Fibroblast of lung (primary cell): ENCODE data around the gene SSTR1. TPM values are rescaled to one million over a fixed set of nuclear protein-coding genes. Genes with fewer than 3 reads are reported as not detected.

Experiments
- DNase-seq, 2 donors: peaks; one replicate each; pipeline versions ENCODE4 v3.0.0 to v3.0.0-alpha.2; 2010; ENCODE audit warnings: low read depth in 2 of 2
- H2AFZ ChIP-seq: 2 replicates; pipeline ENCODE4 v1.5.1; 2012; ENCODE audit warnings: low read length, control low read depth, inconsistent platforms
- H3K27ac ChIP-seq: 2 replicates; pipeline ENCODE4 v1.5.1; 2011; ENCODE audit warnings: low read length, control low read depth; ENCODE audit not compliant: insufficient read depth
- H3K27me3 ChIP-seq: 2 replicates; pipeline ENCODE4 v1.5.1; 2011; ENCODE audit warnings: mild to moderate bottlenecking, low read length; ENCODE audit not compliant: control insufficient read depth, insufficient read depth
- H3K36me3 ChIP-seq: 2 replicates; pipeline ENCODE4 v1.5.1; 2011; ENCODE audit warnings: low read length; ENCODE audit not compliant: control insufficient read depth, insufficient read depth
- H3K4me1 ChIP-seq: 2 replicates; pipeline ENCODE4 v1.5.1; 2011; ENCODE audit warnings: low read length; ENCODE audit not compliant: control insufficient read depth, insufficient read depth; ENCODE audit errors: extremely low read depth
- H3K4me2 ChIP-seq: 2 replicates; pipeline ENCODE4 v1.5.1; 2011; ENCODE audit warnings: low read length, control low read depth; ENCODE audit not compliant: insufficient read depth; ENCODE audit errors: extremely low read depth
- H3K4me3 ChIP-seq, 4 experiments: fragments of 200-600 bp in 1 of 4; sonication (generic) in 1 of 4; replicated peaks in 1 of 4; 2 replicates each; pipeline ENCODE4 v1.5.1; 2011 to 2016; ENCODE audit warnings: low read length in 4 of 4, low read depth in 3 of 4, mild to moderate bottlenecking in 3 of 4, control low read depth in 2 of 4, inconsistent platforms in 1 of 4, mixed read lengths in 1 of 4; ENCODE audit not compliant: insufficient read depth in 1 of 4; ENCODE audit errors: control extremely low read depth in 1 of 4
- H3K79me2 ChIP-seq: 2 replicates; pipeline ENCODE4 v1.5.1; 2012; ENCODE audit warnings: mild to moderate bottlenecking, low read length, inconsistent platforms; ENCODE audit not compliant: control insufficient read depth, insufficient read depth
- H3K9ac ChIP-seq: 2 replicates; pipeline ENCODE4 v1.5.1; 2011; ENCODE audit warnings: mild to moderate bottlenecking, low read length, control low read depth; ENCODE audit not compliant: insufficient read depth
- H3K9me3 ChIP-seq: 2 replicates; pipeline ENCODE4 v1.5.1; 2012; ENCODE audit warnings: low read depth, low read length; ENCODE audit not compliant: control insufficient read depth, insufficient read depth
- H4K20me1 ChIP-seq: 2 replicates; pipeline ENCODE4 v1.5.1; 2011; ENCODE audit warnings: low read length; ENCODE audit not compliant: control insufficient read depth, insufficient read depth; ENCODE audit errors: extremely low read depth
- CTCF ChIP-seq, 2 donors: IDR thresholded peaks in 1 of 2; conservative IDR thresholded peaks in 1 of 2; 1 replicate in 1 of 2; 2 replicates in 1 of 2; pipeline ENCODE4 v1.5.1; 2011 to 2012; ENCODE audit warnings: low read length in 2 of 2, control low read depth in 1 of 2, inconsistent platforms in 1 of 2, low read depth in 1 of 2, mild to moderate bottlenecking in 1 of 2
- EZH2 ChIP-seq: IDR thresholded peaks from 2 replicates; pipeline ENCODE4 v1.5.1; 2012; ENCODE audit warnings: low read length, control low read depth, mild to moderate bottlenecking; ENCODE audit errors: missing control alignments
- polyA plus RNA-seq, 2 donors: library from polyadenylated mRNA; depleted of rRNA in 1 of 2; stranded (reverse) in 1 of 2; unstranded in 1 of 2; fragments of >200 nt; gene quantifications; 2 replicates each; pipeline ENCODE4 v1.2.1, GENCODE V29; 2011 to 2012; ENCODE audit warnings: missing spikeins in 1 of 2
- total RNA-seq: library from RNA; depleted of rRNA; stranded (reverse); fragments of >200 nt; gene quantifications from 2 replicates; pipeline ENCODE4 v1.2.1, GENCODE V29; 2014

SSTR1 gene
- total and polyA plus RNA-seq, 2 donors (not counting 1 experiment from before 2014, with no cell fraction given): 3.0 to 7.8 TPM

- H3K27ac ChIP-seq: no peak overlapping the region
- H3K9me3 ChIP-seq: no peaks in the 10 kb centered on the region
- H3K79me2 ChIP-seq: no peaks in the 10 kb centered on the region
- no peaks in the 10 kb centered on the region for H4K20me1 ChIP-seq
- no peak overlapping the region for H2AFZ ChIP-seq
- peaks cover 3% of the 10 kb centered on the region for H3K4me1 ChIP-seq
- H3K4me3 ChIP-seq: peak overlapping the region in 1 of 4 experiments; percentile 27
- peak in 1 of 2 donors; percentile 22 for DNase-seq
- H3K27me3 ChIP-seq: no peaks in the 10 kb centered on the region
- no peak overlapping the region for H3K4me2 ChIP-seq
- TF ChIP-seq CTCF (conservative IDR thresholded peaks at IDR 0.05 in 1 of 2, IDR thresholded peaks at IDR 0.05 in 1 of 2; ENCODE audit: low read depth in 1 of 2, low read length in 2 of 2): no peak
- H3K36me3 ChIP-seq: no peaks in the 10 kb centered on the region
- H3K9ac ChIP-seq: no peak overlapping the region
Measured at GRCh38 chr14:38257507-38257906, 49.8 kb downstream of the SSTR1 start.

- TF ChIP-seq EZH2 (no peak), CTCF (conservative IDR thresholded peaks at IDR 0.05 in 1 of 2, IDR thresholded peaks at IDR 0.05 in 1 of 2; ENCODE audit: low read depth in 1 of 2, low read length in 2 of 2) (no peak)
- H4K20me1 ChIP-seq: no peaks in the 10 kb centered on the region
- no peaks in the 10 kb centered on the region for H3K9me3 ChIP-seq
Measured at GRCh38 chr14:38261620-38262019, 53.9 kb downstream of the SSTR1 start.

More at GRCh38 chr14:38261620-38262019, 53.9 kb downstream of the SSTR1 start:
- Histone ChIP-seq H3K4me2 (no peak overlapping the region), H3K36me3 (no peaks in the 10 kb centered on the region), H3K27ac (no peak overlapping the region), H3K9ac (no peak overlapping the region), H3K4me1 (peaks cover 3% of the 10 kb centered on the region), H3K27me3 (no peaks in the 10 kb centered on the region), H2AFZ (no peak overlapping the region), H3K79me2 (no peaks in the 10 kb centered on the region), H3K4me3 (no peak overlapping the region)
- DNase-seq: peak in 1 of 2 donors; percentile 51

Other genes starting within 250 kb of the SSTR1 start
- 2.6 and 5.3 TPM in 2 replicates for gene CLEC14A, start 48.2 kb downstream of the SSTR1 start, total RNA-seq
- 3.9 and 8.3 TPM in 2 replicates for gene CLEC14A, start 48.2 kb downstream of the SSTR1 start, polyA plus RNA-seq